GM23338 (cell line): ENCODE measurements around the gene C11orf71. TPM values are rescaled to one million over a fixed set of nuclear protein-coding genes. Genes with fewer than 3 reads are reported as not detected.

Experiments
- ATAC-seq: fragments of 200-7000 bp; cut with Tn5 transposase; 3 replicates; pipeline ENCODE4 v1.9.1; 2020
- DNase-seq: peaks from one replicate; pipeline ENCODE4 v3.0.0-alpha.2; 2015; ENCODE audit warnings: low spot score
- H2AFZ ChIP-seq: fragments of 200-600 bp; sonication (generic); 2 replicates; pipeline ENCODE4 v1.8.0; 2016; ENCODE audit warnings: antibody characterized with exemption, mild to moderate bottlenecking, moderate library complexity
- H3F3A ChIP-seq: fragments of 200-600 bp; sonication (generic); replicated peaks from 2 replicates; pipeline ENCODE4 v1.8.0; 2017; ENCODE audit warnings: antibody characterized with exemption, mixed run types, low read depth
- H3K27ac ChIP-seq: fragments of 200-600 bp; sonication (generic); 2 replicates; pipeline ENCODE4 v1.6.1; 2016; ENCODE audit warnings: low read depth
- H3K27me3 ChIP-seq: fragments of 200-600 bp; sonication (generic); 2 replicates; pipeline ENCODE4 v1.8.0; 2016; ENCODE audit warnings: mild to moderate bottlenecking, mixed run types, moderate library complexity; ENCODE audit not compliant: insufficient read depth
- H3K36me3 ChIP-seq: fragments of 200-600 bp; sonication (generic); 2 replicates; pipeline ENCODE4 v1.8.0; 2016; ENCODE audit warnings: mild to moderate bottlenecking; ENCODE audit not compliant: insufficient read depth
- H3K4me1 ChIP-seq: fragments of 200-600 bp; sonication (generic); 2 replicates; pipeline ENCODE4 v1.8.0; 2016; ENCODE audit warnings: mild to moderate bottlenecking, moderate library complexity; ENCODE audit not compliant: insufficient read depth
- H3K4me2 ChIP-seq: fragments of 200-600 bp; sonication (generic); 2 replicates; pipeline ENCODE4 v1.7.1; 2017; ENCODE audit warnings: mixed run types
- H3K4me3 ChIP-seq: fragments of 200-600 bp; sonication (generic); 2 replicates; pipeline ENCODE4 v1.6.1; 2016; ENCODE audit warnings: mixed run types
- H3K79me2 ChIP-seq: fragments of 200-600 bp; sonication (generic); replicated peaks from 2 replicates; pipeline ENCODE4 v1.8.0; 2017; ENCODE audit warnings: mild to moderate bottlenecking; ENCODE audit not compliant: insufficient read depth
- H3K9me2 ChIP-seq: fragments of 200-600 bp; sonication (generic); 2 replicates; pipeline ENCODE4 v1.8.0; 2017; ENCODE audit not compliant: insufficient read depth
- H4K20me1 ChIP-seq: fragments of 200-600 bp; sonication (generic); replicated peaks from 2 replicates; pipeline ENCODE4 v1.8.0; 2017; ENCODE audit warnings: mild to moderate bottlenecking; ENCODE audit not compliant: insufficient read depth
- H3K27ac Mint-ChIP-seq: 2 replicates; pipeline ENCODE4 v1.8.0; 2020; ENCODE audit warnings: inconsistent platforms, mild to moderate bottlenecking, moderate library complexity, mixed read lengths
- H3K27me3 Mint-ChIP-seq: 3 replicates; pipeline ENCODE4 v1.8.0; 2022; ENCODE audit warnings: low read depth, mild to moderate bottlenecking, moderate library complexity, mixed read lengths, inconsistent platforms; ENCODE audit not compliant: insufficient read depth, poor library complexity
- H3K36me3 Mint-ChIP-seq: 3 replicates; pipeline ENCODE4 v1.8.0; 2021; ENCODE audit warnings: low read depth, mild to moderate bottlenecking, inconsistent platforms, moderate library complexity, mixed read lengths
- H3K4me1 Mint-ChIP-seq: 3 replicates; pipeline ENCODE4 v1.8.0; 2020; ENCODE audit warnings: mild to moderate bottlenecking, inconsistent platforms, mixed read lengths
- H3K4me3 Mint-ChIP-seq: 3 replicates; pipeline ENCODE4 v1.8.0; 2021; ENCODE audit warnings: moderate library complexity, mild to moderate bottlenecking, inconsistent platforms, mixed read lengths
- H3K9me3 Mint-ChIP-seq: 3 replicates; pipeline ENCODE4 v1.8.0; 2020; ENCODE audit warnings: moderate library complexity, mild to moderate bottlenecking, inconsistent platforms, mixed read lengths
- CREB1 ChIP-seq: fragments of 250-450 bp; sonication (Bioruptor Pico); IDR thresholded peaks from 2 replicates; pipeline ENCODE4 v1.5.0; 2020; ENCODE audit warnings: low read depth, mild to moderate bottlenecking, moderate library complexity
- ETS1 ChIP-seq: IDR thresholded peaks from 2 replicates; pipeline ENCODE4 v1.6.1; 2016; ENCODE audit warnings: antibody characterized with exemption
- JUNB ChIP-seq: IDR thresholded peaks from one replicate; pipeline ENCODE4 v1.6.1; 2016; ENCODE audit warnings: antibody characterized with exemption; ENCODE audit not compliant: unreplicated experiment
- NANOG ChIP-seq: IDR thresholded peaks from 2 replicates; pipeline ENCODE4 v1.6.1; 2016; ENCODE audit warnings: antibody characterized with exemption, borderline replicate concordance
- POLR2AphosphoS5 ChIP-seq: IDR thresholded peaks from 2 replicates; pipeline ENCODE4 v1.6.1; 2016; ENCODE audit warnings: antibody characterized with exemption, low read depth
- STAT1 ChIP-seq: IDR thresholded peaks from one replicate; pipeline ENCODE4 v1.6.1; 2016; ENCODE audit warnings: antibody characterized with exemption; ENCODE audit not compliant: unreplicated experiment
- ZNF331 ChIP-seq: fragments of 250-450 bp; sonication (Bioruptor Pico); IDR thresholded peaks from 2 replicates; pipeline ENCODE4 v1.5.0; 2020; ENCODE audit warnings: low read depth, mild to moderate bottlenecking, moderate library complexity
- polyA plus RNA-seq: library from polyadenylated mRNA; unstranded; fragments of >200 nt; fragmentation: Nextera tagmentation; extraction: Ambion mirVana; gene quantifications from 2 replicates; pipeline ENCODE4 v1.2.1, GENCODE V29; 2016
- total RNA-seq: library from RNA; depleted of rRNA; stranded (reverse); fragments of >200 nt; shearing (Covaris generic); gene quantifications from 2 replicates; pipeline ENCODE4 v1.2.3, GENCODE V29; 2014
- TF ChIP-seq, protein P1 (sequence below): IDR thresholded peaks from one replicate; pipeline ENCODE4 v1.6.1; 2018; ENCODE audit warnings: antibody characterized with exemption; ENCODE audit not compliant: unreplicated experiment
- TF ChIP-seq, protein P2 (sequence below), 2 experiments: fragments of 200-600 bp in 1 of 2; sonication (generic) in 1 of 2; conservative IDR thresholded peaks; 2 replicates each; pipeline versions ENCODE4 v1.5.1 to v1.6.1; 2016 to 2017; ENCODE audit warnings: antibody characterized with exemption in 2 of 2, low read depth in 2 of 2, mild to moderate bottlenecking in 2 of 2, moderate library complexity in 1 of 2

Gene C11orf71
- total and polyA plus RNA-seq, 2 experiments from 2014 or later = 5.8 to 8.7 TPM

GRCh38 chr11:114426280-114426679 lies 26.0 kb upstream of the C11orf71 start (continued):
- no peak for TF ChIP-seq CREB1 (CRISPR knock-in tag)
- TF ChIP-seq STAT1 = no peak
- TF ChIP-seq, protein P1, sequence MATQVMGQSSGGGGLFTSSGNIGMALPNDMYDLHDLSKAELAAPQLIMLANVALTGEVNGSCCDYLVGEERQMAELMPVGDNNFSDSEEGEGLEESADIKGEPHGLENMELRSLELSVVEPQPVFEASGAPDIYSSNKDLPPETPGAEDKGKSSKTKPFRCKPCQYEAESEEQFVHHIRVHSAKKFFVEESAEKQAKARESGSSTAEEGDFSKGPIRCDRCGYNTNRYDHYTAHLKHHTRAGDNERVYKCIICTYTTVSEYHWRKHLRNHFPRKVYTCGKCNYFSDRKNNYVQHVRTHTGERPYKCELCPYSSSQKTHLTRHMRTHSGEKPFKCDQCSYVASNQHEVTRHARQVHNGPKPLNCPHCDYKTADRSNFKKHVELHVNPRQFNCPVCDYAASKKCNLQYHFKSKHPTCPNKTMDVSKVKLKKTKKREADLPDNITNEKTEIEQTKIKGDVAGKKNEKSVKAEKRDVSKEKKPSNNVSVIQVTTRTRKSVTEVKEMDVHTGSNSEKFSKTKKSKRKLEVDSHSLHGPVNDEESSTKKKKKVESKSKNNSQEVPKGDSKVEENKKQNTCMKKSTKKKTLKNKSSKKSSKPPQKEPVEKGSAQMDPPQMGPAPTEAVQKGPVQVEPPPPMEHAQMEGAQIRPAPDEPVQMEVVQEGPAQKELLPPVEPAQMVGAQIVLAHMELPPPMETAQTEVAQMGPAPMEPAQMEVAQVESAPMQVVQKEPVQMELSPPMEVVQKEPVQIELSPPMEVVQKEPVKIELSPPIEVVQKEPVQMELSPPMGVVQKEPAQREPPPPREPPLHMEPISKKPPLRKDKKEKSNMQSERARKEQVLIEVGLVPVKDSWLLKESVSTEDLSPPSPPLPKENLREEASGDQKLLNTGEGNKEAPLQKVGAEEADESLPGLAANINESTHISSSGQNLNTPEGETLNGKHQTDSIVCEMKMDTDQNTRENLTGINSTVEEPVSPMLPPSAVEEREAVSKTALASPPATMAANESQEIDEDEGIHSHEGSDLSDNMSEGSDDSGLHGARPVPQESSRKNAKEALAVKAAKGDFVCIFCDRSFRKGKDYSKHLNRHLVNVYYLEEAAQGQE = no peak
- TF ChIP-seq, protein P2, sequence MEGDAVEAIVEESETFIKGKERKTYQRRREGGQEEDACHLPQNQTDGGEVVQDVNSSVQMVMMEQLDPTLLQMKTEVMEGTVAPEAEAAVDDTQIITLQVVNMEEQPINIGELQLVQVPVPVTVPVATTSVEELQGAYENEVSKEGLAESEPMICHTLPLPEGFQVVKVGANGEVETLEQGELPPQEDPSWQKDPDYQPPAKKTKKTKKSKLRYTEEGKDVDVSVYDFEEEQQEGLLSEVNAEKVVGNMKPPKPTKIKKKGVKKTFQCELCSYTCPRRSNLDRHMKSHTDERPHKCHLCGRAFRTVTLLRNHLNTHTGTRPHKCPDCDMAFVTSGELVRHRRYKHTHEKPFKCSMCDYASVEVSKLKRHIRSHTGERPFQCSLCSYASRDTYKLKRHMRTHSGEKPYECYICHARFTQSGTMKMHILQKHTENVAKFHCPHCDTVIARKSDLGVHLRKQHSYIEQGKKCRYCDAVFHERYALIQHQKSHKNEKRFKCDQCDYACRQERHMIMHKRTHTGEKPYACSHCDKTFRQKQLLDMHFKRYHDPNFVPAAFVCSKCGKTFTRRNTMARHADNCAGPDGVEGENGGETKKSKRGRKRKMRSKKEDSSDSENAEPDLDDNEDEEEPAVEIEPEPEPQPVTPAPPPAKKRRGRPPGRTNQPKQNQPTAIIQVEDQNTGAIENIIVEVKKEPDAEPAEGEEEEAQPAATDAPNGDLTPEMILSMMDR (conservative IDR thresholded peaks at IDR 0.05; ENCODE audit: low read depth in 2 of 2) = no peak

- Mint-ChIP-seq H3K27me3 (peaks cover 8% of the 10 kb centered on the region), H3K4me3 (no peak overlapping the region), H3K36me3 (peaks cover 11% of the 10 kb centered on the region; the same call in 2 of the 3 replicates), H3K27ac (no peak overlapping the region), H3K4me1 (peaks cover 12% of the 10 kb centered on the region), H3K9me3 (no peaks in the 10 kb centered on the region)
- no peaks in the 10 kb centered on the region for H3K79me2 ChIP-seq
- ATAC-seq (no peak), DNase-seq (no peak)
- H3K4me1 ChIP-seq = peaks cover 14% of the 10 kb centered on the region; the same call in 1 of the 2 replicates
- H4K20me1 ChIP-seq = no peaks in the 10 kb centered on the region
- H3K4me2 ChIP-seq = no peak overlapping the region
- H2AFZ ChIP-seq = no peak overlapping the region
- TF ChIP-seq NANOG (no peak), CREB1 (CRISPR knock-in tag) (no peak), POLR2AphosphoS5 (no peak), JUNB (no peak), ETS1 (no peak), ZNF331 (no peak)
- TF ChIP-seq, protein P1 = no peak
- TF ChIP-seq, protein P2 (conservative IDR thresholded peaks at IDR 0.05; ENCODE audit: low read depth in 2 of 2) = no peak
- H3F3A ChIP-seq = no peaks in the 10 kb centered on the region
- H3K36me3 ChIP-seq = no peaks in the 10 kb centered on the region
- H3K9me2 ChIP-seq = peaks cover 5% of the 10 kb centered on the region
- H3K4me3 ChIP-seq = no peak overlapping the region
- H3K27me3 ChIP-seq = no peaks in the 10 kb centered on the region
- no peak overlapping the region for H3K27ac ChIP-seq
These were observed 16.2 kb upstream of the C11orf71 start for GRCh38 chr11:114416441-114416961.
